AG04450 (cell line): ENCODE measurements around the gene SOST. TPM values are rescaled to one million over a fixed set of nuclear protein-coding genes. Genes with fewer than 3 reads are reported as not detected.

Source experiments
- CTCF ChIA-PET: fragments of 300-600, 350-600 bp; formaldehyde crosslinking; extraction: SDS; loops from one replicate; lab custom pipeline; 2022; ENCODE audit warnings: antibody characterized with exemption, inconsistent platforms; lab: Charles Lee
- POLR2A ChIA-PET: fragments of 350-600 bp; formaldehyde crosslinking; extraction: SDS; loops from one replicate; lab custom pipeline; 2021; ENCODE audit warnings: antibody characterized with exemption, inconsistent platforms; lab: Yijun Ruan, JAX
- DNase-seq: peaks from one replicate; pipeline ENCODE4 v3.0.0-alpha.2; 2011; ENCODE audit warnings: low read depth, low spot score
- H3K27ac ChIP-seq: one replicate; pipeline ENCODE4 v1.5.1; 2012; ENCODE audit warnings: low read depth, low read length, control low read depth
- H3K27me3 ChIP-seq: one replicate; pipeline ENCODE4 v1.6.0; 2012; ENCODE audit warnings: low read length; ENCODE audit not compliant: control insufficient read depth, insufficient read depth
- H3K4me3 ChIP-seq: 2 replicates; pipeline ENCODE4 v1.5.1; 2011; ENCODE audit warnings: mild to moderate bottlenecking, low read depth, low read length, control low read depth
- H3K9me3 ChIP-seq: 2 replicates; pipeline ENCODE4 v1.5.1; 2012; ENCODE audit warnings: low read length; ENCODE audit not compliant: control insufficient read depth, insufficient read depth
- polyA plus RNA-seq: library from polyadenylated mRNA; depleted of rRNA; stranded (reverse); fragments of >200 nt; gene quantifications from 2 replicates; pipeline ENCODE4 v1.2.3, GENCODE V29; 2011
- TF ChIP-seq, protein P1 (sequence below): IDR thresholded peaks from 2 replicates; pipeline ENCODE4 v1.5.1; 2011; ENCODE audit warnings: low read depth, low read length, control low read depth, inconsistent platforms

Gene SOST
- polyA plus RNA-seq, 1 experiment, result not detected

DNA sequence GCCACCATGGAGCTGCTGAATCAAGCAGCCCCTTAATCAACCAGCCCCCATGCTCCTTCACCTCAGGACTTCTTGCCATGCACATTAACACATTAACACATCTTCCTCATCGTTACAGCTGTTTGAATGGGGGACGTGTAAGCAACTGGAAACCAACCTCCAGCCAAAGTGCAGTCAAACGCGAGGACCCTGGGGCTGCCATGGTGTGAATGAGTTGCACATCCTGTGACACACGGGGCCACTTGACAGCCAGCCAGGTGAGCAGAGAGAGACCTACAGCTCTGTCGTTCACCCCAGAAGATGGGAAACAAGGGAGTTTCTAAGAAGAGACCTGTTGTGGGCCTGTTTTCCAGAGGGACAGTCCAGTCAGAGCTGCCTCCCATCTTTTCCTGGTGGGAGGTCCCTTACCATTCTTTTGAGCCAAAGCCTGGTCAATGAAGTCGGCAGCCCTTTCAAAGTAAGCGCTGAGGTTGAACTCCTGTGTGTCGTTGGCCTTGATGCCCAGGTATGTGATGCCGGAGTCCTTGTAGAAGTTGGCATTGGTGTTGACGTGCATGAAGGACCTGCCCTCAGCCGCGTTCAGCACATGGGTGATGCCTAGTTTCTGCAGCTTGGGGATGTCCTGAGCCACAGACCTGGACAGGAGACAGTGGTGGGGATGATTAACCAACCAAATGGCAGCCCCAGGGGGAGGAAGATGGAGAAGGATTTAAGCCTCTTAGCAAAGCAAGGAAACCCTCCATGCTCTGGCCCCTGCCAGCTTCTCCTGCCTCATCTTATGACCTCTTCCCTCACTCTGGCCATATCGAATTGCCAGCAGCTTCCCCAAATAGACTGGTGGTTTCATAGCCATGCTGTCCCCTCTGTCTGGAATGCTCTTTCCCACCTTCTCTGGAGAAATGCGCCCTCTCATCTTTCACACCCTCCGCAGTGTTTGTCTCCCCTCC, 16.0 kb upstream of the SOST start:
- DNase-seq, result no peak
- H3K9me3 ChIP-seq, result no peaks in the 10 kb centered on the region
- no peak overlapping the region for H3K27ac ChIP-seq
- TF ChIP-seq, protein P1, sequence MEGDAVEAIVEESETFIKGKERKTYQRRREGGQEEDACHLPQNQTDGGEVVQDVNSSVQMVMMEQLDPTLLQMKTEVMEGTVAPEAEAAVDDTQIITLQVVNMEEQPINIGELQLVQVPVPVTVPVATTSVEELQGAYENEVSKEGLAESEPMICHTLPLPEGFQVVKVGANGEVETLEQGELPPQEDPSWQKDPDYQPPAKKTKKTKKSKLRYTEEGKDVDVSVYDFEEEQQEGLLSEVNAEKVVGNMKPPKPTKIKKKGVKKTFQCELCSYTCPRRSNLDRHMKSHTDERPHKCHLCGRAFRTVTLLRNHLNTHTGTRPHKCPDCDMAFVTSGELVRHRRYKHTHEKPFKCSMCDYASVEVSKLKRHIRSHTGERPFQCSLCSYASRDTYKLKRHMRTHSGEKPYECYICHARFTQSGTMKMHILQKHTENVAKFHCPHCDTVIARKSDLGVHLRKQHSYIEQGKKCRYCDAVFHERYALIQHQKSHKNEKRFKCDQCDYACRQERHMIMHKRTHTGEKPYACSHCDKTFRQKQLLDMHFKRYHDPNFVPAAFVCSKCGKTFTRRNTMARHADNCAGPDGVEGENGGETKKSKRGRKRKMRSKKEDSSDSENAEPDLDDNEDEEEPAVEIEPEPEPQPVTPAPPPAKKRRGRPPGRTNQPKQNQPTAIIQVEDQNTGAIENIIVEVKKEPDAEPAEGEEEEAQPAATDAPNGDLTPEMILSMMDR, result no peak
- no peak overlapping the region for H3K4me3 ChIP-seq
- ChIA-PET POLR2A (no interaction called here), CTCF (interaction anchor here (2.3 kb wide), 1 partner anchor 8 kb away, joined by 18 read pairs; no protein-coding TSS in a partner anchor)
- H3K27me3 ChIP-seq, result no peaks in the 10 kb centered on the region

DNA sequence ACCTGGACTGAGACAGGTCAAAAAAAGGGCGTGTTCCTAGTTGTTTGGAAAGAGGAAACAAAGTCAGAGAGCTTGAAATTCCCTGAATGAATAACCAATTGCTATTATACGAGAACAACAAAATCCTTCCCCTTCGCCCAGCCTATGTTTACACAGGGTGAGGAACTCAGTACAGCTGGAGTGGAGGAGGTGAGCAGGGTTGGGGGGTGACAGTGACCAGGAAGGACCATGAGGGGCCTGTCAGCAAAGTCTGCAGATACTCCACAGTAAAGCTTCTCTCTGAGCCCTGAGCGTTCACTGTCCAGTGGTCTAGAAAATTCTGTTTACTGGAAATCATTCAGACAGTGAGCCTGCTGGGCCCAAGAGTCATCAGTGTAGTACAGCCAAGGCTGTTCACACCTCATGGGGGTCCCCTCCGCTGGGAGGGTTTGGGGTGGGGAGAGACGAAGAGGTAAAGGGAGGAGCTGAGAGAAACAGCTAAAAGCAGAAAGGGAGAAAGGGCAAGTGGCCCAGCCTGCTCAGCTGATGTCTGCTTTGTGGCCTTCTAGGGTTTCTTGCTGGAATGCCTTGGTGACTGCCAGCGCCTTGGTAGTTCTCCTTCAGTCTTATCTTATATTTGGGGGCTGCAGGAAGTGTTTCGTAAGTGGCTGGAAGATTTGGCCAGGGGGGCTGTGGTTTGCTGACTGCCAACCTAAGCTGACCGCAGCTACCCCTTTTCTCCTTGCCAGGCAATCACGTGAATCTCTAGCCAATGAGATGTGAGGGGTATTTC, 14.5 kb upstream of the SOST start:
- POLR2A ChIA-PET, result interaction anchor here (0.6 kb wide), 1 partner anchor 210 kb away, joined by 8 read pairs; no protein-coding TSS in a partner anchor
- TF ChIP-seq, protein P1, result no peak
- H3K4me3 ChIP-seq, result no peak overlapping the region
- H3K27me3 ChIP-seq, result no peaks in the 10 kb centered on the region
- H3K9me3 ChIP-seq, result no peaks in the 10 kb centered on the region
- CTCF ChIA-PET, result interaction anchor here (0.6 to 1.0 kb wide), 2 partner anchors 78 to 828 kb away, joined by 3 read pairs; no protein-coding TSS in a partner anchor
- no peak overlapping the region for H3K27ac ChIP-seq
- no peak for DNase-seq

DNA sequence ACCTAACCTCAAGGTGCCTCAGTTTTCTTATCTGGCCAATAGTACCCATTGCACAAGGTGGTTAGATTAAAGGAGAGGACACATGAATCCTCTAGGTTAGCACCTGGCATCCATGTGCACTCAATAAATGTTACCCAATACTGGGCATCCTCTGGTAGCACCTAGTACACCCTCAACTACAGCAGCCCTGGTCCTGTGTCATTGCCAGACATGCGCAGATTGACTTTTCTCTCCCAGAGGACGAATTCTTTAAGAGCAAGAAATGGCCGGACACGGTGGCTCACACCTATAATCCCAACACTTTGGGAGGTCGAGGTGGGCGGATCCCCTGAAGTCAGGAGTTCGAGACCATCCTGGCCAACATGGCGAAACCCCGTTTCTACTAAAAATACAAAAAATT, 12.9 kb upstream of the SOST start:
- no peak for DNase-seq
- Histone ChIP-seq H3K27me3 (no peaks in the 10 kb centered on the region), H3K4me3 (no peak overlapping the region), H3K27ac (no peak overlapping the region), H3K9me3 (no peaks in the 10 kb centered on the region)
- TF ChIP-seq, protein P1, result no peak
- ChIA-PET POLR2A (no interaction called here), CTCF (no interaction called here)

DNA sequence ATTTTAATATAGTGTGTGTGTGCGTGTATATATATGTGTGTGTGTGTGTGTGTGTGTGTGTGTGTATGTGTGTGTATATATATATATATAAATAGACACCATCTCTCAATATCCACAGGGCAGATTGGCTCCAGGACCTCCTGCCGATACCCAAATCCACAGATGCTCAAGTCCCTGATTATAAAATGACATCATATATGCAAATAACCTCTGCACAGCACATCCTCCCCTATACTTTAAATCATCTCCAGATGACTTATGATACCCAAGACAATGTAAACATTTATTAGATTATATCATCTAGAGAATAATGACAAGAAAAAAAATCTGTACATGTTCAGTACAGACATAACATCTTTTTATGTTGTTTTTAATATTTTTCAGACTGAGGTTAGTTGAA, 12.4 kb upstream of the SOST start:
- Histone ChIP-seq H3K27ac (no peak overlapping the region), H3K4me3 (no peak overlapping the region), H3K27me3 (no peaks in the 10 kb centered on the region), H3K9me3 (no peaks in the 10 kb centered on the region)
- TF ChIP-seq, protein P1, result no peak
- CTCF ChIA-PET, result no interaction called here
- POLR2A ChIA-PET, result no interaction called here
- DNase-seq, result no peak
